Neuronal stem cell (in vitro differentiated cells): Measurements from ENCODE around the gene GPR22.

Experiments used
- DNase-seq: peaks from one replicate; pipeline ENCODE4 v3.0.0-alpha.2; 2013; ENCODE audit warnings: low spot score
- H2AFZ ChIP-seq: one replicate; pipeline ENCODE4 v1.6.1; 2013; ENCODE audit warnings: mild to moderate bottlenecking, low read length, inconsistent platforms
- H2AK5ac ChIP-seq: 2 replicates; pipeline ENCODE4 v1.6.1; 2013; ENCODE audit warnings: low read depth, mild to moderate bottlenecking, inconsistent platforms, low read length, moderate library complexity, mixed read lengths
- H2BK120ac ChIP-seq: 2 replicates; pipeline ENCODE4 v1.6.1; 2013; ENCODE audit warnings: low read depth, mild to moderate bottlenecking, inconsistent platforms, low read length, moderate library complexity, mixed read lengths
- H2BK12ac ChIP-seq: one replicate; pipeline ENCODE4 v1.6.1; 2013; ENCODE audit warnings: low read length, inconsistent platforms
- H2BK15ac ChIP-seq: 2 replicates; pipeline ENCODE4 v1.6.1; 2013; ENCODE audit warnings: mild to moderate bottlenecking, low read length, inconsistent platforms, mixed read lengths
- H2BK5ac ChIP-seq: one replicate; pipeline ENCODE4 v1.6.1; 2013; ENCODE audit warnings: inconsistent platforms, mild to moderate bottlenecking, low read length, moderate library complexity
- H3K14ac ChIP-seq: one replicate; pipeline ENCODE4 v1.6.1; 2013; ENCODE audit warnings: low read length, inconsistent platforms
- H3K18ac ChIP-seq: 2 replicates; pipeline ENCODE4 v1.6.1; 2013; ENCODE audit warnings: low read length, inconsistent platforms
- H3K23ac ChIP-seq: 2 replicates; pipeline ENCODE4 v1.6.1; 2013; ENCODE audit warnings: low read depth, mild to moderate bottlenecking, mixed read lengths, low read length, inconsistent platforms; ENCODE audit not compliant: poor library complexity
- H3K27ac ChIP-seq: replicated peaks from 3 replicates; pipeline ENCODE4 v1.5.1; 2013; ENCODE audit warnings: low read length, inconsistent platforms
- H3K27me3 ChIP-seq, 3 experiments: 2 replicates each; pipeline ENCODE4 v1.6.1; 2013; ENCODE audit warnings: low read length in 3 of 3, mild to moderate bottlenecking in 2 of 3, inconsistent platforms in 1 of 3, low read depth in 1 of 3, mixed read lengths in 1 of 3, moderate library complexity in 1 of 3; ENCODE audit not compliant: control insufficient read depth in 3 of 3, insufficient read depth in 3 of 3
- H3K36me3 ChIP-seq, 2 donors: replicated peaks in 1 of 2; 2 replicates each; pipeline ENCODE4 v1.6.1; 2013; ENCODE audit warnings: low read length in 2 of 2; ENCODE audit not compliant: control insufficient read depth in 2 of 2, insufficient read depth in 2 of 2
- H3K4ac ChIP-seq: 2 replicates; pipeline ENCODE4 v1.6.1; 2013; ENCODE audit warnings: inconsistent platforms, mild to moderate bottlenecking, low read length, moderate library complexity
- H3K4me1 ChIP-seq, 2 donors: 1 replicate in 1 of 2; 2 replicates in 1 of 2; pipeline ENCODE4 v1.6.1; 2013; ENCODE audit warnings: low read length in 2 of 2, low read depth in 1 of 2; ENCODE audit not compliant: control insufficient read depth in 2 of 2, insufficient read depth in 1 of 2
- H3K4me2 ChIP-seq: one replicate; pipeline ENCODE4 v1.6.1; 2013; ENCODE audit warnings: mild to moderate bottlenecking, low read length, inconsistent platforms; ENCODE audit not compliant: insufficient read depth, poor library complexity, severe bottlenecking
- H3K4me3 ChIP-seq, 2 donors: 2 replicates each; pipeline ENCODE4 v1.5.1; 2013; ENCODE audit warnings: low read length in 2 of 2, mild to moderate bottlenecking in 2 of 2, inconsistent platforms in 1 of 2, moderate library complexity in 1 of 2
- H3K79me1 ChIP-seq: one replicate; pipeline ENCODE4 v1.6.1; 2013; ENCODE audit warnings: low read depth, mild to moderate bottlenecking, inconsistent platforms, low read length, moderate library complexity
- H3K9ac ChIP-seq: one replicate; pipeline ENCODE4 v1.6.1; 2013; ENCODE audit warnings: mild to moderate bottlenecking, low read depth, low read length, inconsistent platforms; ENCODE audit not compliant: poor library complexity
- H3K9me3 ChIP-seq, 2 donors: replicated peaks in 1 of 2; 2 replicates each; pipeline versions ENCODE3 to v1.6.1; 2013; ENCODE audit warnings: low read length in 2 of 2, mild to moderate bottlenecking in 2 of 2, inconsistent platforms in 1 of 2, low read depth in 1 of 2, mixed read lengths in 1 of 2, moderate library complexity in 1 of 2; ENCODE audit not compliant: control insufficient read depth in 2 of 2, insufficient read depth in 1 of 2
- H4K8ac ChIP-seq: one replicate; pipeline ENCODE4 v1.6.1; 2013; ENCODE audit warnings: low read depth, mild to moderate bottlenecking, inconsistent platforms, low read length, moderate library complexity
- H4K91ac ChIP-seq: one replicate; pipeline ENCODE4 v1.6.1; 2013; ENCODE audit warnings: low read length, low read depth, mild to moderate bottlenecking, inconsistent platforms; ENCODE audit not compliant: poor library complexity
- WGBS, 2 donors: extraction: QIAGEN DNeasy Blood & Tissue Kit; methylation state at CpG; one replicate each; pipeline ENCODE4 v1.1.7; 2013; ENCODE audit warnings: missing lambda C conversion rate in 2 of 2, mixed read lengths in 1 of 2; ENCODE audit not compliant: insufficient read length in 2 of 2, insufficient replicate concordance in 1 of 2; ENCODE audit errors: extremely low coverage in 2 of 2; 5-methylcytosine and 5-hydroxymethylcytosine counted together

GPR22 gene

GRCh38 chr7:107467972-107468371 lies 1.9 kb upstream of the GPR22 start:
- Histone ChIP-seq H3K4ac (no peak overlapping the region), H2BK5ac (no peak overlapping the region), H3K79me1 (no peaks in the 10 kb centered on the region), H3K14ac (no peak overlapping the region), H3K4me2 (no peak overlapping the region), H3K36me3 (peaks cover 0 to 2% of the 10 kb centered on the region in 2 donors), H3K27me3 (no peaks in the 10 kb centered on the region), H3K4me1 (peaks cover 2 to 6% of the 10 kb centered on the region in 2 donors), H2BK120ac (no peak overlapping the region), H4K8ac (no peak overlapping the region), H2BK12ac (no peak overlapping the region), H3K4me3 (no peak overlapping the region), H3K9me3 (no peaks in the 10 kb centered on the region), H3K18ac (no peak overlapping the region), H3K9ac (no peak overlapping the region), H2BK15ac (no peak overlapping the region), H2AFZ (no peak overlapping the region), H3K27ac (no peak overlapping the region), H3K23ac (no peak overlapping the region), H2AK5ac (no peak overlapping the region), H4K91ac (no peak overlapping the region)
- DNase-seq: no peak
- WGBS, 2 donors: no CpG with 5 or more reads among the region's 2 CpGs

GRCh38 chr7:107468824-107469223 lies 1.0 kb upstream of the GPR22 start:
- H3K9me3 ChIP-seq: no peaks in the 10 kb centered on the region
- no CpG with 5 or more reads among the region's 1 CpG for WGBS, 2 donors

GRCh38 chr7:107471292-107472070 lies 1.6 kb downstream of the GPR22 start:
- no peak overlapping the region for H2BK120ac ChIP-seq
- peaks cover 0 to 2% of the 10 kb centered on the region in 2 donors for H3K36me3 ChIP-seq
- no peak overlapping the region for H2BK15ac ChIP-seq
- H3K27me3 ChIP-seq: no peaks in the 10 kb centered on the region
- no peak overlapping the region for H2AK5ac ChIP-seq
- H3K4me1 ChIP-seq: peaks cover 0 to 6% of the 10 kb centered on the region in 2 donors
- no peak overlapping the region for H3K23ac ChIP-seq
- H3K4me3 ChIP-seq: no peak overlapping the region
- H3K79me1 ChIP-seq: no peaks in the 10 kb centered on the region
- H3K27ac ChIP-seq: no peak overlapping the region
- H2BK12ac ChIP-seq: no peak overlapping the region
- no peak overlapping the region for H3K9ac ChIP-seq
- no peak overlapping the region for H3K4ac ChIP-seq
- no peak overlapping the region for H4K91ac ChIP-seq
- H3K18ac ChIP-seq: no peak overlapping the region
- no peak overlapping the region for H2BK5ac ChIP-seq
- no peak overlapping the region for H3K14ac ChIP-seq
- no peak overlapping the region for H2AFZ ChIP-seq
- H4K8ac ChIP-seq: no peak overlapping the region
- no CpG with 5 or more reads among the region's 3 CpGs for WGBS, 2 donors
- H3K9me3 ChIP-seq: no peaks in the 10 kb centered on the region
- no peak for DNase-seq
- no peak overlapping the region for H3K4me2 ChIP-seq

More at GRCh38 chr7:107468824-107469223, 1.0 kb upstream of the GPR22 start:
- Histone ChIP-seq H2BK120ac (no peak overlapping the region), H3K36me3 (peaks cover 0 to 2% of the 10 kb centered on the region in 2 donors), H2BK15ac (no peak overlapping the region), H4K8ac (no peak overlapping the region), H3K79me1 (no peaks in the 10 kb centered on the region), H3K9ac (no peak overlapping the region), H3K4me1 (peaks cover 0 to 6% of the 10 kb centered on the region in 2 donors), H2BK5ac (no peak overlapping the region), H3K27ac (no peak overlapping the region), H3K4ac (no peak overlapping the region), H3K27me3 (no peaks in the 10 kb centered on the region), H2AFZ (no peak overlapping the region), H3K23ac (no peak overlapping the region), H3K4me3 (no peak overlapping the region), H3K4me2 (no peak overlapping the region), H3K18ac (no peak overlapping the region), H2AK5ac (no peak overlapping the region), H3K14ac (no peak overlapping the region), H4K91ac (no peak overlapping the region), H2BK12ac (no peak overlapping the region)
- no peak for DNase-seq

- H3K4ac ChIP-seq: no peak overlapping the region
Observed at GRCh38 chr7:107472116-107472515, 2.3 kb downstream of the GPR22 start.

More at GRCh38 chr7:107472116-107472515, 2.3 kb downstream of the GPR22 start:
- Histone ChIP-seq H2AK5ac (no peak overlapping the region), H2AFZ (no peak overlapping the region), H2BK12ac (no peak overlapping the region), H3K27ac (no peak overlapping the region), H2BK15ac (no peak overlapping the region), H3K27me3 (no peaks in the 10 kb centered on the region), H3K36me3 (peaks cover 0 to 2% of the 10 kb centered on the region in 2 donors), H3K23ac (no peak overlapping the region), H2BK5ac (no peak overlapping the region), H3K4me1 (peaks cover 0 to 6% of the 10 kb centered on the region in 2 donors), H4K91ac (no peak overlapping the region), H3K4me2 (no peak overlapping the region), H3K18ac (no peak overlapping the region), H4K8ac (no peak overlapping the region), H3K9me3 (no peaks in the 10 kb centered on the region), H3K79me1 (no peaks in the 10 kb centered on the region), H2BK120ac (no peak overlapping the region), H3K9ac (no peak overlapping the region), H3K14ac (no peak overlapping the region), H3K4me3 (no peak overlapping the region)
- DNase-seq: no peak
- WGBS, 2 donors: no CpG with 5 or more reads among the region's 3 CpGs
